Memory B cell (primary cell): ENCODE measurements around the gene MX1.

ENCODE experiments used
- ATAC-seq: fragments of 150-1000 bp; cut with Tn5 transposase; 2 replicates; pipeline ENCODE4 v1.10.0; 2021; ENCODE audit warnings: low read depth, mild to moderate bottlenecking, moderate library complexity
- DNase-seq, 2 donors: peaks; one replicate each; pipeline ENCODE4 v3.0.0; 2022; ENCODE audit warnings: low spot score in 2 of 2
- H3K27ac Mint-ChIP-seq: one replicate; pipeline ENCODE4 v1.8.0; 2022; ENCODE audit warnings: mild to moderate bottlenecking, moderate library complexity, mixed read lengths
- H3K27me3 Mint-ChIP-seq: one replicate; pipeline ENCODE4 v1.8.0; 2022; ENCODE audit warnings: mixed read lengths
- H3K36me3 Mint-ChIP-seq: one replicate; pipeline ENCODE4 v1.8.0; 2022; ENCODE audit warnings: mild to moderate bottlenecking, mixed read lengths
- H3K4me1 Mint-ChIP-seq: one replicate; pipeline ENCODE4 v1.8.0; 2022; ENCODE audit warnings: mixed read lengths
- H3K4me3 Mint-ChIP-seq: one replicate; pipeline ENCODE4 v1.8.0; 2022; ENCODE audit warnings: mild to moderate bottlenecking, moderate library complexity, mixed read lengths
- H3K9me3 Mint-ChIP-seq: one replicate; pipeline ENCODE4 v1.8.0; 2022; ENCODE audit warnings: mixed read lengths

MX1 gene

GRCh38 chr21:41475714-41476420 lies 49.8 kb downstream of the MX1 start:
- Mint-ChIP-seq H3K27me3 (peaks cover 9% of the 10 kb centered on the region), H3K9me3 (no peaks in the 10 kb centered on the region), H3K4me3 (no peak overlapping the region), H3K27ac (no peak overlapping the region), H3K36me3 (no peaks in the 10 kb centered on the region), H3K4me1 (peaks cover 4% of the 10 kb centered on the region)
- DNase-seq (no peak), ATAC-seq (no peak)

- no peak for DNase-seq
- no peaks in the 10 kb centered on the region for H3K36me3 Mint-ChIP-seq
- H3K9me3 Mint-ChIP-seq, result no peaks in the 10 kb centered on the region
- peaks cover 10% of the 10 kb centered on the region for H3K4me1 Mint-ChIP-seq
- H3K27me3 Mint-ChIP-seq, result peaks cover 12% of the 10 kb centered on the region
- no peak overlapping the region for H3K27ac Mint-ChIP-seq
- H3K4me3 Mint-ChIP-seq, result no peak overlapping the region
- no peak for ATAC-seq
Observed at GRCh38 chr21:41477641-41478318, 51.7 kb downstream of the MX1 start.

- Mint-ChIP-seq H3K36me3 (no peaks in the 10 kb centered on the region), H3K27me3 (peaks cover 14% of the 10 kb centered on the region), H3K4me1 (peaks cover 12% of the 10 kb centered on the region), H3K9me3 (no peaks in the 10 kb centered on the region), H3K27ac (no peak overlapping the region), H3K4me3 (no peak overlapping the region)
- DNase-seq (no peak), ATAC-seq (no peak)
Observed at GRCh38 chr21:41478319-41479177, 52.5 kb downstream of the MX1 start.

- H3K9me3 Mint-ChIP-seq, result no peaks in the 10 kb centered on the region
- H3K4me1 Mint-ChIP-seq, result peaks cover 12% of the 10 kb centered on the region
- no peaks in the 10 kb centered on the region for H3K36me3 Mint-ChIP-seq
- peaks cover 12% of the 10 kb centered on the region for H3K27me3 Mint-ChIP-seq
- no peak overlapping the region for H3K27ac Mint-ChIP-seq
- DNase-seq (no peak), ATAC-seq (no peak)
- no peak overlapping the region for H3K4me3 Mint-ChIP-seq
Observed at GRCh38 chr21:41479686-41480085, 53.6 kb downstream of the MX1 start.

DNA sequence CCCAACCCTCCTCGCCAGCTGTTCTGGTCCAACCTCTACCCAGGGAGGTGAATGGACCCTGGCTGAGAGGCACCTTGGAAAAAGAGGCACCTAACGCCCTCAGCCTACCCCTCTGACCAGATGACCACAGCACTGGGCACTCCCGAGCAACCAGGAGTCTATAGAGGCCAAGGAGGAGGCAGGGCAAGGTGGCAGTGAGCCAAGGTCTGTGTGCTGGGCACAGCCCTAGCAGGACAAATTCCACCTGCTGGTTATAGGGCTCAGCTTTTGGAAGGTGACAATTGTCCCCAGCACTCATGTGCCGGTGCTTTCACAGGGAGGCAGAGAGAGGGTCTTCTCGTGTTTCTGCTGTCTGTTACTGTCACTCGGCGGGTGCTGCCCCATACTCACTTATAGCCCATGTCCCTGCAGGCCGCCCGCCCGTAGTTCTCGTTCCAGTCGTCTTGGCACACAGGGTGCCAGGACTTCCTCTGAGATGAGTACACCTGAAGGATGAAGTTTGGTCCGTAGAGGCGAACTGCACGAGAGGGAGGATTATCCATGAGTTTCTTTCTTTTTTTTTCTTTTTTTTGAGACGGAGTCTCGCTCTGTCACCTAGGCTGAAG lies 54.1 kb downstream of the MX1 start:
- Mint-ChIP-seq H3K9me3 (no peaks in the 10 kb centered on the region), H3K4me1 (peaks cover 12% of the 10 kb centered on the region), H3K36me3 (no peaks in the 10 kb centered on the region), H3K4me3 (no peak overlapping the region), H3K27ac (no peak overlapping the region), H3K27me3 (peaks cover 14% of the 10 kb centered on the region)
- no peak for ATAC-seq
- no peak for DNase-seq

- ATAC-seq (no peak), DNase-seq (no peak)
- no peaks in the 10 kb centered on the region for H3K36me3 Mint-ChIP-seq
- H3K27me3 Mint-ChIP-seq, result peaks cover 14% of the 10 kb centered on the region
- no peaks in the 10 kb centered on the region for H3K9me3 Mint-ChIP-seq
- peaks cover 12% of the 10 kb centered on the region for H3K4me1 Mint-ChIP-seq
- H3K27ac Mint-ChIP-seq, result no peak overlapping the region
- no peak overlapping the region for H3K4me3 Mint-ChIP-seq
Observed at GRCh38 chr21:41481191-41481590, 55.2 kb downstream of the MX1 start.

- Mint-ChIP-seq H3K4me1 (peaks cover 12% of the 10 kb centered on the region), H3K27me3 (peaks cover 16% of the 10 kb centered on the region), H3K27ac (no peak overlapping the region), H3K4me3 (no peak overlapping the region), H3K9me3 (no peaks in the 10 kb centered on the region), H3K36me3 (no peaks in the 10 kb centered on the region)
- ATAC-seq (no peak), DNase-seq (no peak)
Observed at GRCh38 chr21:41482301-41482700, 56.3 kb downstream of the MX1 start.

- Mint-ChIP-seq H3K27ac (no peak overlapping the region), H3K27me3 (peaks cover 17% of the 10 kb centered on the region), H3K9me3 (no peaks in the 10 kb centered on the region), H3K4me1 (peaks cover 8% of the 10 kb centered on the region), H3K4me3 (no peak overlapping the region), H3K36me3 (no peaks in the 10 kb centered on the region)
- no peak for ATAC-seq
- DNase-seq, result no peak
Observed at GRCh38 chr21:41482980-41483379, 56.9 kb downstream of the MX1 start.

DNA sequence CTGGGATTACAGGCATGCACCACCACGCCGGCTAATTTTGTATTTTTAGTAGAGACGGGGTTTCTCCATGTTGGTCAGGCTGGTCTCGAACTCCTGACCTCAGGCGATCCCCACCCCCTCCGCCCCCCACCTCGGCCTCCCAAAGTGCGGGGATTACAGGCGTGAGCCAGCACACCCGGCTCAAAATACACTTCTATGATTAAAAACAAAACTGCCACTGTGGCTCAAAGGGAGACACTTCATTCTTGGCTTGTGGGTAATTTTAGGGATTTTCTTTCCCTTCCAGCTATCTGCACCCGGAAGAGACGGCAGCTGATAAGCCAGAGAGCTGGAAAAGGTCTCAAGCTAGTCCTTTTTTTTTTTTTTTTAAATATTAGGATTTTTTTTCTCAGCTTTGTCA lies 57.4 kb downstream of the MX1 start:
- Mint-ChIP-seq H3K27ac (no peak overlapping the region), H3K9me3 (no peaks in the 10 kb centered on the region), H3K4me1 (peaks cover 8% of the 10 kb centered on the region), H3K36me3 (no peaks in the 10 kb centered on the region), H3K4me3 (no peak overlapping the region), H3K27me3 (peaks cover 18% of the 10 kb centered on the region)
- DNase-seq (no peak), ATAC-seq (no peak)

DNA sequence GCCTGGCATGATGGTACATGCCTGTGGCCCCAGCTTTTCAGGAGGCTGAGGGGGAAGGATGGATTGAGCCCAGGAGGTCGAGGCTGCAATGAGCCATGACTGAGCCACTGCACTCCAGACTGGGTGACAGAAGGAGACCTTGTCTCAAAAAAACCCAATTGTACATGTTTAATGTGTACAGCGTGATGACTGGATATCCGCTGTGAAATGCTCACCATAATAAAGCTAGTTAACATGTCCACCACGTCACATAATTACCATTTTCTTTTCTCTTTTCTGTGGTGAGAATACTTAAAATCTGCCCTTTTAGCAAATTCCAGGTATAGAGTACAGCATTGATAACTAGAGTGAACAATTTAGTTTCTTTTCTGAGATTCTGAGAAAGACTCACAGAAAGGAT lies 57.9 kb downstream of the MX1 start:
- H3K4me3 Mint-ChIP-seq, result no peak overlapping the region
- DNase-seq, result no peak
- ATAC-seq, result no peak
- H3K36me3 Mint-ChIP-seq, result no peaks in the 10 kb centered on the region
- no peak overlapping the region for H3K27ac Mint-ChIP-seq
- H3K9me3 Mint-ChIP-seq, result no peaks in the 10 kb centered on the region
- H3K4me1 Mint-ChIP-seq, result peaks cover 8% of the 10 kb centered on the region
- peaks cover 17% of the 10 kb centered on the region for H3K27me3 Mint-ChIP-seq

DNA sequence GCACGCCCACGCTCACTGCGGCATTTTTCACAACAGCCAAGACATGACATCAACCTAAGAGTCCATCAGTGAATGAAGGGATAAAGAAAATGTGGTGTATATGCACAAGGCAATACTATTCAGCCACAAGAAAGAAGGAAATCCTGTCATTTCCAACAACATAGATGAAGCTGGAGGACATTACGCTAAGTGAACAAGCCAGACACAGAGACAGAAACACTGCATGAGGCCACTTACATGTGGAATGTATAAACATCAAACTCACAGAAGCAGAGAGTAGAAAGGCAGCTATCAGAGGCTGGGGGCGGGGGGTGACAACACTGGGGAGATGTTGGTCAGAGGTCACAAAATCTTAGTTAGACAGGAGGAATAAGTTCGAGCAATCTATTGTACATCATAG lies 61.0 kb downstream of the MX1 start:
- no peaks in the 10 kb centered on the region for H3K36me3 Mint-ChIP-seq
- DNase-seq (no peak), ATAC-seq (no peak)
- H3K4me3 Mint-ChIP-seq, result no peak overlapping the region
- H3K4me1 Mint-ChIP-seq, result peaks cover 8% of the 10 kb centered on the region
- no peak overlapping the region for H3K27ac Mint-ChIP-seq
- no peaks in the 10 kb centered on the region for H3K9me3 Mint-ChIP-seq
- H3K27me3 Mint-ChIP-seq, result peaks cover 15% of the 10 kb centered on the region

DNA sequence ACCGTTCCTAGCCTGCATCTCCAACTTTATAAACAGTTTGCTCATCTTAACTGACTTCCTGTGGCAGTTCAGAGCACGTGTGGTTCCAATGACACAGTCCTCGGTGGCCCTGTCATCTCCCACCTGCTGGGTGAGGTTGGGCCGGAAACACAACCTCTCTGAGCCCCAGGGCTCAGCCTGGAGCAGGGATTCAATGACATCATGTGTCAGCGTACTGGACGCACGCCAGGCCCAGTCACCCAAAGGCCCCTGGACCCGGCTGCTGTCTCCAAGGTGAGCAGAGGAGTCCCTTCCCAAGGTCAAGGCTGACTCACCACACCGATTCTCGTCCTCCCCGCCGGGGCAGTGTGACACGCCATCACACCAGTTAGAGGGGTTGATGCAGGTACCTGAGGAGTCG lies 62.0 kb downstream of the MX1 start:
- no peak overlapping the region for H3K4me3 Mint-ChIP-seq
- no peak overlapping the region for H3K27ac Mint-ChIP-seq
- no peak for ATAC-seq
- no peaks in the 10 kb centered on the region for H3K9me3 Mint-ChIP-seq
- H3K27me3 Mint-ChIP-seq, result peaks cover 12% of the 10 kb centered on the region
- H3K36me3 Mint-ChIP-seq, result no peaks in the 10 kb centered on the region
- DNase-seq, result no peak
- no peaks in the 10 kb centered on the region for H3K4me1 Mint-ChIP-seq

GRCh38 chr21:41489329-41489728 lies 63.3 kb downstream of the MX1 start:
- no peaks in the 10 kb centered on the region for H3K9me3 Mint-ChIP-seq
- H3K27me3 Mint-ChIP-seq, result peaks cover 17% of the 10 kb centered on the region
- no peaks in the 10 kb centered on the region for H3K4me1 Mint-ChIP-seq
- no peak for ATAC-seq
- H3K27ac Mint-ChIP-seq, result no peak overlapping the region
- H3K36me3 Mint-ChIP-seq, result no peaks in the 10 kb centered on the region
- H3K4me3 Mint-ChIP-seq, result no peak overlapping the region
- no peak for DNase-seq

GRCh38 chr21:41490330-41490729 lies 64.3 kb downstream of the MX1 start:
- Mint-ChIP-seq H3K27ac (no peak overlapping the region), H3K4me3 (no peak overlapping the region), H3K27me3 (peaks cover 14% of the 10 kb centered on the region), H3K4me1 (no peaks in the 10 kb centered on the region), H3K9me3 (no peaks in the 10 kb centered on the region), H3K36me3 (no peaks in the 10 kb centered on the region)
- ATAC-seq, result no peak
- no peak for DNase-seq
